ENCODE measurements around the gene HAPLN3. TPM values are rescaled to one million over a fixed set of nuclear protein-coding genes. Genes with fewer than 3 reads are reported as not detected.
"Not testable (repeated sequence)": the region's sequence is repeated elsewhere in the genome, so short reads cannot be mapped to it uniquely, and the experiment has no call there.

The HAPLN3 gene
- total and polyA plus RNA-seq, 2 donors (not counting 1 experiment from before 2014, with no cell fraction given): 7.5 to 16.3 TPM

- CTCF ChIA-PET, H3K4me3 Mint-ChIP-seq: not testable (repeated sequence)
Observed at GRCh38 chr15:88925648-88926047, 30.3 kb upstream of the HAPLN3 start.

GRCh38 chr15:88920892-88921435, 25.6 kb upstream of the HAPLN3 start:
- H3K9ac ChIP-seq (ENCODE audit: low read length); H3K36me3 ChIP-seq (replicated peaks in 1 of 2; ENCODE audit: control extremely low read depth in 1 of 2, control insufficient read depth in 1 of 2, extremely low read depth in 1 of 2, insufficient read depth in 2 of 2, low read length in 1 of 2); H3K4me3 ChIP-seq (ENCODE audit: control extremely low read depth in 1 of 5, extremely low read depth in 1 of 5, insufficient read depth in 1 of 5, low read depth in 2 of 5, low read length in 4 of 5); H3K9me3 ChIP-seq (ENCODE audit: control extremely low read depth in 1 of 3, control insufficient read depth in 2 of 3, insufficient read depth in 1 of 3, low read length in 2 of 3); H3K4me1 Mint-ChIP-seq; H2AFZ ChIP-seq (ENCODE audit: insufficient read depth, low read depth, low read length, poor library complexity, severe bottlenecking); H3K4me2 ChIP-seq (replicated peaks; ENCODE audit: low read depth, low read length, poor library complexity, severe bottlenecking); H3K9me3 Mint-ChIP-seq (ENCODE audit: insufficient read depth); H3K27me3 ChIP-seq (replicated peaks in 1 of 4; ENCODE audit: control extremely low read depth in 1 of 4, control insufficient read depth in 3 of 4, insufficient read depth in 4 of 4, low read length in 3 of 4); DNase-seq; ATAC-seq (ENCODE audit: low read depth); H3K27ac Mint-ChIP-seq; H3K4me1 ChIP-seq (ENCODE audit: control insufficient read depth in 2 of 2, insufficient read depth in 2 of 2, low read length in 2 of 2); POLR2A ChIA-PET; H3K79me2 ChIP-seq (ENCODE audit: control insufficient read depth, insufficient read depth, low read length); H4K20me1 ChIP-seq (ENCODE audit: control insufficient read depth, insufficient read depth, low read length, poor library complexity, severe bottlenecking); H3K27ac ChIP-seq (ENCODE audit: low read length in 2 of 2); H3K4me3 Mint-ChIP-seq; intact Hi-C loops (cut with micrococcal nuclease): not testable (repeated sequence)
- H3K27me3 Mint-ChIP-seq: peaks cover 49% of the 10 kb centered on the region
- 83% methylated on average over 2 of the region's 12 CpGs for WGBS (ENCODE audit: insufficient coverage)
- CTCF ChIA-PET: interaction anchor here (0.5 kb wide), 1 partner anchor 137 kb away, joined by 4 read pairs; no protein-coding TSS in a partner anchor

More at GRCh38 chr15:88925648-88926047, 30.3 kb upstream of the HAPLN3 start:
- H3K4me1 ChIP-seq (ENCODE audit: control insufficient read depth in 2 of 2, insufficient read depth in 2 of 2, low read length in 2 of 2); H3K4me3 ChIP-seq (ENCODE audit: control extremely low read depth in 1 of 5, extremely low read depth in 1 of 5, insufficient read depth in 1 of 5, low read depth in 2 of 5, low read length in 4 of 5); H3K4me1 Mint-ChIP-seq; POLR2A ChIA-PET; H3K27ac Mint-ChIP-seq; H4K20me1 ChIP-seq (ENCODE audit: control insufficient read depth, insufficient read depth, low read length, poor library complexity, severe bottlenecking); H3K9me3 ChIP-seq (ENCODE audit: control extremely low read depth in 1 of 3, control insufficient read depth in 2 of 3, insufficient read depth in 1 of 3, low read length in 2 of 3); H3K4me2 ChIP-seq (replicated peaks; ENCODE audit: low read depth, low read length, poor library complexity, severe bottlenecking); H3K9me3 Mint-ChIP-seq (ENCODE audit: insufficient read depth); H3K36me3 ChIP-seq (replicated peaks in 1 of 2; ENCODE audit: control extremely low read depth in 1 of 2, control insufficient read depth in 1 of 2, extremely low read depth in 1 of 2, insufficient read depth in 2 of 2, low read length in 1 of 2); H3K27me3 ChIP-seq (replicated peaks in 1 of 4; ENCODE audit: control extremely low read depth in 1 of 4, control insufficient read depth in 3 of 4, insufficient read depth in 4 of 4, low read length in 3 of 4); H3K79me2 ChIP-seq (ENCODE audit: control insufficient read depth, insufficient read depth, low read length); H3K9ac ChIP-seq (ENCODE audit: low read length); H2AFZ ChIP-seq (ENCODE audit: insufficient read depth, low read depth, low read length, poor library complexity, severe bottlenecking); ATAC-seq (ENCODE audit: low read depth); H3K27ac ChIP-seq (ENCODE audit: low read length in 2 of 2); intact Hi-C loops (cut with micrococcal nuclease); DNase-seq: not testable (repeated sequence)
- no CpG with 5 or more reads among the region's 2 CpGs for WGBS (ENCODE audit: insufficient coverage)
- peaks cover 36% of the 10 kb centered on the region for H3K27me3 Mint-ChIP-seq

All from B cell (primary cell).